ENCODE measurements around the gene ASB1. TPM values are rescaled to one million over a fixed set of nuclear protein-coding genes. Genes with fewer than 3 reads are reported as not detected.

ASB1 gene
- total and polyA plus RNA-seq, 9 of the 15 experiments (the other 6 are each of a cell fraction or from before 2014, with no cell fraction given), result 6.3 to 37.7 (median 23.9) TPM

DNA sequence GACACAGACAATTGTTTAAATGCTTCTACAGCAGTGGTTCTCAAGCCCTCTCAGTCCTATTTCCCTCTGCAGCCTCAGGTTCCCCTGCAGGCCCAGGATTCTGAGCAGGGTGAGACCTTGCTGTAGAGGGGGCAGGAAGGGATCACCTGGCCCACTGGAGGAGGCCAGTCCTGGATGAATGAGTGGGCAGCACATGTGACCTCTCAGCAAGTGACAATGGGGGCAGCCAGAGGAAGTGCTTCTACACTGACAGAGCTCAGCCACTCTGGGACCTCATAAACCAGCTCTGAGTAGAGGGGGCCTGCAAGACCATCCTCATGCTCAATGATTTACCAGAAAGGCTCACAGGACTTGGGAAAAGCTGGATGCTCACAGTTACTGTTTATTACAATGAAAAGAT, 63.2 kb downstream of the ASB1 start (continued):
- TF ChIP-seq NFRKB (IDR thresholded peaks at IDR 0.05; ENCODE audit: low read depth) (no peak), NELFE (IDR thresholded peaks at IDR 0.05; ENCODE audit: insufficient read depth, insufficient read length) (no peak), HNRNPK (IDR thresholded peaks at IDR 0.05; ENCODE audit: low read depth, low read length, poor library complexity, severe bottlenecking) (no peak), MTA1 (IDR thresholded peaks at IDR 0.05; ENCODE audit: borderline replicate concordance) (no peak), PURB (CRISPR knock-in tag; IDR thresholded peaks at IDR 0.05; ENCODE audit: low read depth) (no peak), ZNF696 (CRISPR knock-in tag; conservative IDR thresholded peaks at IDR 0.05) (no peak)
- TF ChIP-seq, protein P1, sequence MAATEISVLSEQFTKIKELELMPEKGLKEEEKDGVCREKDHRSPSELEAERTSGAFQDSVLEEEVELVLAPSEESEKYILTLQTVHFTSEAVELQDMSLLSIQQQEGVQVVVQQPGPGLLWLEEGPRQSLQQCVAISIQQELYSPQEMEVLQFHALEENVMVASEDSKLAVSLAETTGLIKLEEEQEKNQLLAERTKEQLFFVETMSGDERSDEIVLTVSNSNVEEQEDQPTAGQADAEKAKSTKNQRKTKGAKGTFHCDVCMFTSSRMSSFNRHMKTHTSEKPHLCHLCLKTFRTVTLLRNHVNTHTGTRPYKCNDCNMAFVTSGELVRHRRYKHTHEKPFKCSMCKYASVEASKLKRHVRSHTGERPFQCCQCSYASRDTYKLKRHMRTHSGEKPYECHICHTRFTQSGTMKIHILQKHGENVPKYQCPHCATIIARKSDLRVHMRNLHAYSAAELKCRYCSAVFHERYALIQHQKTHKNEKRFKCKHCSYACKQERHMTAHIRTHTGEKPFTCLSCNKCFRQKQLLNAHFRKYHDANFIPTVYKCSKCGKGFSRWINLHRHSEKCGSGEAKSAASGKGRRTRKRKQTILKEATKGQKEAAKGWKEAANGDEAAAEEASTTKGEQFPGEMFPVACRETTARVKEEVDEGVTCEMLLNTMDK (IDR thresholded peaks at IDR 0.05; ENCODE audit: borderline replicate concordance, insufficient read depth, low read depth, low read length, poor library complexity, severe bottlenecking), result no peak

DNA sequence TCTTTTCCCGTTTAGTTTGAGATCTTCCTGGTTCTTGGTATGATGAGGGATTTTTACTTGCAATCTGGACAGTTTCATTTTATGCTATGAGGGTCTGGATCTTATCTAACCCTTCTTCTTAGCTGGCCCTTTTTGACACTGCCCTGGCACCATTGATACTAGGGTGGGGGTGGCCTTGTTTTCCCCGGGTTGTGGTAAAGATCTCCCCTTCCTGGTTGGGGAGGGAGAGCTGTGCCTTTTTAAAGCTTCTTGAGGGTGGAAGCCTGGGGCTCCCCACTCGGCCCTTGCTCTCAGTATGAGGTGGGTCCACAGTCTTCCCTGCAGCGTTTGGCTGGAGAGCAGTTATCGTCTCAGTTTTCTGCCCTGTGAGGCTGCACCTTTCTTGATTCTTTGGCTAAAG, 66.1 kb downstream of the ASB1 start:
- intact Hi-C loops (cut with micrococcal nuclease) (no loop called here), in situ Hi-C loops (cut with MboI) (no loop called here)
- Histone ChIP-seq H3K36me3 (ENCODE audit: control insufficient read depth, insufficient read depth, low read length) (no peaks in the 10 kb centered on the region), H3K27me3 (ENCODE audit: control insufficient read depth in 2 of 2, insufficient read depth in 2 of 2, low read length in 2 of 2) (peaks cover 14 to 50% of the 10 kb centered on the region in 2 experiments; a peak in 4 of 5 replicates), H3K9me1 (ENCODE audit: control insufficient read depth, insufficient read depth, low read length) (no peaks in the 10 kb centered on the region), H3K27ac (ENCODE audit: extremely low read depth, low read depth, low read length) (no peak overlapping the region), H4K20me1 (replicated peaks; ENCODE audit: control insufficient read depth, insufficient read depth, low read length) (no peaks in the 10 kb centered on the region), H3K9me3 (replicated peaks; ENCODE audit: control insufficient read depth, insufficient read depth, low read depth, low read length) (no peaks in the 10 kb centered on the region), H3K9ac (ENCODE audit: insufficient read depth in 1 of 2, low read depth in 2 of 2, low read length in 2 of 2) (no peak overlapping the region), H3K79me2 (ENCODE audit: control insufficient read depth, insufficient read depth, low read length) (no peaks in the 10 kb centered on the region), H3K4me3 (no peak overlapping the region), H2AFZ (ENCODE audit: low read depth, low read length) (no peak overlapping the region), H3K4me1 (replicated peaks in 1 of 2; ENCODE audit: control insufficient read depth in 2 of 2, insufficient read depth in 2 of 2, low read length in 2 of 2) (no peaks in the 10 kb centered on the region), H3K4me2 (ENCODE audit: insufficient read depth, low read length) (no peak overlapping the region)
- no TSS peak for BruUV-seq (replicated peaks)
- FAIRE-seq (no peak), ATAC-seq (no peak), DNase-seq (ENCODE audit: extremely low read depth in 1 of 4, low spot score in 3 of 4) (no peak)
- CTCF ChIA-PET (ENCODE audit: low intra/inter-chr PET ratio), result no interaction called here
- WGBS (ENCODE audit: insufficient coverage, low coverage, missing lambda C conversion rate), result 0% methylated on average over 3 of the region's 5 CpGs
- POLR2A ChIA-PET, result no interaction called here
- TF ChIP-seq MCM5 (IDR thresholded peaks at IDR 0.05; ENCODE audit: low read depth), result no peak
- TF ChIP-seq ZNF445 (CRISPR knock-in tag; IDR thresholded peaks at IDR 0.05; ENCODE audit: low read depth), result no peak
- TF ChIP-seq DIDO1 (tag; IDR thresholded peaks at IDR 0.05; ENCODE audit: low read depth), result no peak
- TF ChIP-seq HDGF (IDR thresholded peaks at IDR 0.05), result no peak
- TF ChIP-seq ZNF707 (CRISPR knock-in tag; conservative IDR thresholded peaks at IDR 0.05), result no peak
- TF ChIP-seq FOXP1 (CRISPR knock-in tag; IDR thresholded peaks at IDR 0.05), result no peak
- no peak for TF ChIP-seq ZNF780A (CRISPR knock-in tag; IDR thresholded peaks at IDR 0.05)
